ENCODE data around the gene MAP3K6.

MAP3K6 gene

GRCh38 chr1:27372808-27373690 lies 6.3 kb upstream of the MAP3K6 start:
- DNase-seq: no peak

DNA sequence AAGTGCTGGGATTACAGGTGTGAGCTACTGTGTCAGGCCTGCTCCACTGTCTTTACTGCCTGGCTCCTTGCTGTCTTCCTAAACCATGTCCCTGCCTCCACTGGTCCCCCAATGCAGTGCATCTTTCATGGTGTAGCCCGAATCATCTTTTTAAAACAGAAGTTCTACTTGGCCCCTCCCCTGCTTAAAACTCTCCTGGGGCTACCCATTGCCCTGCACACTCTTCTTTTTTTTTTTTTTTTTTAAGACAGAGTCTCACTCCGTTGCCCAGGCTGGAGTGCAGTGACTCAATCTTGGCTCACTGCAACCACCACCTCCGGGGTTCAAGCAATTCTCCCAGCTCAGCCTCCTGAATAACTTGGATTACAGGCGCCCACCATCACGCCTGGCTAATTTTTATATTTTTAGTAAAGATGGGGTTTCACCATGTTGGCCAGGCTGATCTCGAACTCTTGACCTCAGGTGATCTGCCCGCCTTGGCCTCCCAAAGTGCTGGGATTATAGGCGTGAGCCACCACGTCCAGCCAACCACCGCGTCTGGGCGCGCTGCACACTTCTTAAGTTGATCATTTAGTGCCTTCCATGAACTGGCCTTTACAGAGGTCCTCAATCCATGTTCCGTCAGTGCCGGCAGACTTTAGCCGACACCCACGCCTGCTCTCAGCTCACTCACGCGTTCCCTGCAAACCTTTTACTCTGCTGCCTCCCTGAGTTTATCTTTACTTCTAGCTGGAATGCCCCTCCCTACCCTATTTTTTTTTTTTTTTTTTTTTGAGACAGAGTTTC lies 5.5 kb upstream of the MAP3K6 start:
- DNase-seq: no peak

DNA sequence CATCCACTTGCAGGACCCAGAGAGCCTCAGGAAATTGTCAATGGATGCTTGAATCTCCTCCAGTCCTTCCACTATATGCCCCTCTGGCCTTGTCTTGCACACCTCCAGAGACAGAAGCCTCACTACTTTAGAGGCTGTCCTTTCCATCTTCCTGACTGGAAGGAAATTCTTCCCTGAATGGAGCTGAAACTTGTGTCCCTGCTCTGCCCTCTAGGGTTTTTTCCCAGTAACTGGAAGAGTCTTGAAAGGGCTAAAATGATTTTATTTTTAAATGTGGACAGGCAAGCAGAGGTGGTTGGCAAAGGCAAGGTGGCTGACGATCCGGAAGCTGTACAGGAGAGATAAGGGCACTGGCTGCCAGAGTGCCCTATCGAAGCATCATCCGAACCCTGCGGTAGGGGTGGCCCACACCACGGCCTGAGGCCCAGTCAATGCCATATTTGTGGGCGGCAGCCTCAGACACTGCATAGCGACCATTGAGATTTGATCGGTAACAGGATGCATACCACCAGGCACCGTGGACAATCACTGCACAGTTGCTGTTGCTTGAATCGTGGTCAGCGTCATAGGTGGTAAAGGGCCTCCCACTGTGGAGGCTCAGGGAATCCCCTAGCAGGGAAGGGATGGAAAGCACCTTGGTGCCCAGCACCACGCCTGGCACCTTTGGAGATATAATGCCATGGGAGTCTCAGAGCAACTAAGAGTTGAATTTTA lies 2.3 kb upstream of the MAP3K6 start:
- DNase-seq: no peak

GRCh38 chr1:27367160-27367650 lies 444 bp upstream of the MAP3K6 start:
- DNase-seq: no peak

DNA sequence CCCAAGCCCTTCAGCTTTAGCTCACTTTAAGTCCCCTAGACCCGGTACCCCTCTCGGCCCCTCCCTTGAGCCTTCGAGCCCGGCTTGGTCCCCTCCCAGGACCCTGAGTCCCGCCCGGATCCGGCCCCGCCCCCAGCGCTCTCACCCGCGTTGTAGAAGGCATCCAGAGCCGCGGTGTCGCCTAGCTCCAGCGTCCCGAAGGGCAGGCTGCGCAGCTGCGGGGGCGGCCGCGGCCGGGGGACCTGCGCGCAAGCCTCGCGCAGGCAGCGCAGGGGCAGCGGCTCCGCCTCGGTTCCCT lies 699 bp downstream of the MAP3K6 start:
- DNase-seq: peak; percentile 42

DNA sequence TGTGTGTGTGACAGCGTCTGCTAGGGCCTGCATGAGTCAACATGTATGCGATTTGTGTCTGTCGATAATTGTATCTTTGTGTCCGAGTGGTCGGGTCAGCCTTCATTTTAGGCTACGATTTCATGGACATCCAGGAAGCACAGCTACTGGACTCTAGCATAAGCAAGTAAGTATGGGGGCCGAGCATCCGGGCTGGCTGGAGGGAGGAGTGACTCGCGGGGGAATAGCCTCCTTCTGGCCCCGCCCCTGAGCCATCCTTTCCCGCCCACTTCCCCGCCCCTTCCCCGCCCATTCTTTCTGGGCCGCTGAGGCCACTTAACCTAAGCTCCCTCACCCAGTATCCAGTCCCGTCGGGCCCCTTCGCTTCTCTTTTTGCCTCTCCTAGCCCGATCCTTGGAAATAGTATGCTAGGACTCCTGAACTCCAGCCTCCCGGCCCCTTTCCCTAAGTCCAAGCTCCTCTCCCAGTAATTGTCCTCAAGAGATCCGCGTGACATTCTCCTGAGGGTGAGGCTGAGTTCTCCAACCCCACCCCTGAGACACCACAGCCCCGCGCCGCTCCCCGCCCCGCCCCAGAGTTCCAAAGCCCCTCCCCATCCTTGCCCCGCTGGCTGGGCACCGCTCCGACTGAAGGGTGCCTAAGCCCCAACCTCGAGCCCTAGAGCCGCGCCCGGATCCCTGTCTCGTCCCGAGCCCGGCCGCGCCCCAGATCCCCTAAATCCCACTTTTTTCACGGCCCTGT lies 1.2 kb downstream of the MAP3K6 start:
- peak; percentile 67 for DNase-seq

- DNase-seq: no peak
Observed at GRCh38 chr1:27364696-27365371, 1.9 kb downstream of the MAP3K6 start.

DNA sequence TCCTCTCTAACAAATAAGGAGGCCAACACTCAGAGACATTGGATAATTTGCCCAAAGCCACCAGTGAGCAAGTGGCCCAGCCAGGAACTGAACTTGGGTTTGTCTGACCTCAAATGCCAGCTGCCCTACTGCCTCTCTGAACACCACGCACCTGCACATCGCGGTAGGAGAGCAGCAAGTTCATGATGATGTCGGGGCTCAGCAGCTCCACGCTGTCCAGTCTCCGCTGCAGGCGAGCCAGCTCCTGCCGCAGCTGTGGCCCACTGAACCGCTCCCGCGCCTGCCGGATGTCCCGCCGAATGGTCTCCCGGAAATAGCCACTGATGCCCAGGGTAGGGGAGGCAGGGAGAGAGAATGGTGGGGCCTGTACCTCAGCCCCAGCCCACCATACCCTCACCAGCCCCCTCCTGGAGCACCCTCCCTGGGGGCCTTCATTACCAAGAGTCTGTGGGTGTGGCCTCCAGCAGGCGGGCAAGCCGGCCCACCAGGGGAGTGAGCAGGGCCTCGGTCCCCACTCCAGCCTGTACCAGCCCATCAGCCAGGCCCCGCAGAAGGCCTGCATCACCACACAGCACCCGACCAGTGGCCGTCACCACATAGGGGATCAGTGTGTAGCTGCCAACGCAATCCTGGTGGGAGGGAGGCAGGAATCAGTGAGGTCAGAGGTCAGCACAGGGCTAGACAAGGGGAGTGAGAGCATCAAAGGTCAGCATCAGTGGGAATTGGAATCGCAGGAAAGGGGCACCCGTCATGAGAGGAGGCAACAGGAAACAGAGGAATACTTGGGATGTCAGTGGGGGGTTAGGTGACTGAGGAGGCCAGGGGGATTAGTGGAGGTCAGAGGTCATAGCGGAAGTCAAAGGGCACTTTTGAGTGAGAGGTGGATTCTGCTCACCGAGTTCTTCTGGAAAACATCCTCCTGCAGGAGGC lies 2.7 kb downstream of the MAP3K6 start:
- no peak for DNase-seq

- no peak for DNase-seq
Observed at GRCh38 chr1:27361553-27361952, 5.2 kb downstream of the MAP3K6 start.

DNA sequence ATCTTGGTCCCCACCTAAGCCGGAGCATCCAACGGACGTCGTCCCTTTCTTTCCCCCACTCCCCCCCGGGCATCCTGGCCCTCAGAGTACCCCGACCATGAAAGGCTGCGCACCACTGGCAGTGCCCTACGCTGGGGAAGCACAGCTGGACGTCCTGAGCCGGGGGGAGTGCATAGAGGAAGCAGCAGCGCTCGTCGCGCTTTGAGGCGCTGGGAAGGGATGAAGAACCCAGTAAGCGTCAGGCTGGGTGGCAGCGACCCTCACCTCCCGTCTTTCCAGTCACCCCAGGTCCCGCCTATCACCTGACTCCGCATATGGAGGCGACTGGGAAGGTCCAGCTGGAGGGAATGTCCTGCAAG lies 5.7 kb downstream of the MAP3K6 start:
- no peak for DNase-seq

- DNase-seq: no peak
Observed at GRCh38 chr1:27360159-27361043, 6.4 kb downstream of the MAP3K6 start.

DNA sequence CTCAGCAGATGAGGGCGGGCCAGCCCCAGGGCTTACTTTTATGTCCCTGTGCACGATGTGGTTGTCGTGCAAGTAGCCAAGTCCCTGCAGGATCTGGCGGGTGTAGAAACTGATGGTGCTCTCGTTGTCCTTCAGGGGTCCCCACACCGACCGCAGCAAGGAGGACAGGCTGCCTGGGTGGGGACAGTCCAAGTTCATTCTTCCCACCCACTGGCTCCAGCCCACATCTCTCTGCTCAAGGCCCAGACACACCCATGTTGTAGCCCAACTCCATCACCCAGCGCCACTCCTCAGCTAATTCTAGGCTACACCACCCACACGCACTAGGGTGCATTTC lies 7.0 kb downstream of the MAP3K6 start:
- no peak for DNase-seq

- no peak for DNase-seq
Observed at GRCh38 chr1:27358928-27359313, 7.8 kb downstream of the MAP3K6 start.

GRCh38 chr1:27358038-27358927 lies 8.5 kb downstream of the MAP3K6 start:
- DNase-seq: no peak

DNA sequence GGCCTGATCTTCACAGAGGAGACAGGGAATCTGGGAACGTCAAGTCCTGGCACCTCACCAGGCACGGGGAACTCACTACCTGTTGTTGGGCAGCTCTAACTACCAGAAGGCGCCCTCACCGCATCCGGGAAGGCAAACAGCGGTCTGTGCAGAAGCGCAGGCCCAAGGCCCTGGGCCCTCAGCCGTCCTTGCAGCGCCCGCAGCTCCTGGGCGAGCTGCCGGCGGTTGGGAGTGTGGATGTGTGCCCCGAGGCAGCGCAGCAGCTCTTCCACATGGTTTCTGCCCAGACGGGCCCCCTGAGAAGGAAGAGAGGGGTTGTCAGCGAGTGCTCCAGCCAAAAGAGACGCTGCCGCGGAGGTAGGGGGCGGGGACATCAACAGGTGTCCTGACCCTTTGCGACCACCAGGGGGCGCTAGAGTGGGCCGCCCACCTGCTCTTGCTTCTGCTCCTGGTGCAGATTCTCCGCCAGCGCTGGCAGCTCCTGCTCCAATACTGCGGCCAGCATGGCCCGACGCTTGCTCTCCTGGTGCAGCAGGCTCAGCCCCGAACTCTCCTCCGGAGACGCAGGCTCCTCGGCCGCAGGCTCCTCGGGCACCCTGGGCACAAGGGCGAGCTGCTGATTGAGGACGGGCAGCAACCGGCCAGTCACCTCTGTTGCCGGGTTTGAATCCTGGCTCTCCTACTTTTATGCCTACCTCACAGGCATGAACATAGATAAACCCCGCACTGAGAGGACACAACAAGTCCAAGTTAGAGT lies 9.3 kb downstream of the MAP3K6 start:
- DNase-seq: peak; percentile 35

GRCh38 chr1:27356619-27357280 lies 10.0 kb downstream of the MAP3K6 start:
- no peak for DNase-seq

- DNase-seq: no peak
Observed at GRCh38 chr1:27356277-27356618, 10.5 kb downstream of the MAP3K6 start.

- no peak for DNase-seq
Observed at GRCh38 chr1:27355683-27356082, 11.1 kb downstream of the MAP3K6 start.
